Transverse colon (tissue), 4 donors: ENCODE results near the gene PPP6R1. TPM values are rescaled to one million over a fixed set of nuclear protein-coding genes. Genes with fewer than 3 reads are reported as not detected.

Experiments used
- DNase-seq: peaks from one replicate; pipeline ENCODE4 v3.0.0-alpha.2; 2019
- H3K27ac ChIP-seq, 4 donors: fragments of 200-600 bp; sonication (generic); 2 replicates each; pipeline ENCODE4 v1.5.1; 2016 to 2018; ENCODE audit warnings: inconsistent platforms in 4 of 4
- H3K27me3 ChIP-seq: fragments of 200-600 bp; sonication (generic); 2 replicates; pipeline ENCODE4 v1.5.1; 2017; ENCODE audit warnings: inconsistent platforms
- H3K36me3 ChIP-seq, 4 donors: fragments of 200-600 bp; sonication (generic); 2 replicates each; pipeline ENCODE4 v1.5.1; 2017 to 2019; ENCODE audit warnings: inconsistent platforms in 4 of 4
- H3K4me1 ChIP-seq, 4 donors: fragments of 200-600 bp; sonication (generic); 2 replicates each; pipeline ENCODE4 v1.5.1; 2017 to 2020; ENCODE audit warnings: inconsistent platforms in 4 of 4
- H3K4me3 ChIP-seq, 4 donors: fragments of 200-600 bp; sonication (generic); 1 replicate in 1 of 4; 2 replicates in 3 of 4; pipeline versions ENCODE4 v1.5.1 to v1.6.1; 2017 to 2019; ENCODE audit warnings: inconsistent platforms in 4 of 4
- H3K9me3 ChIP-seq, 2 donors: fragments of 200-600 bp; sonication (generic); 2 replicates each; pipeline ENCODE4 v1.5.1; 2017 to 2019; ENCODE audit warnings: inconsistent platforms in 2 of 2
- EP300 ChIP-seq: sonication (generic); formaldehyde crosslinking; IDR thresholded peaks from one replicate; pipeline ENCODE4 v1.6.1; 2017; ENCODE audit warnings: antibody characterized with exemption, low read depth
- POLR2A ChIP-seq: fragments of 450-650 bp; IDR thresholded peaks from one replicate; pipeline ENCODE4 v1.6.1; 2016; ENCODE audit warnings: antibody characterized with exemption, mild to moderate bottlenecking, moderate library complexity
- POLR2AphosphoS5 ChIP-seq, 3 donors: sonication (generic); formaldehyde crosslinking; IDR thresholded peaks; one replicate each; pipeline ENCODE4 v1.6.1; 2016; ENCODE audit warnings: antibody characterized with exemption in 3 of 3
- WGBS, 2 donors: methylation state at CpG; one replicate each; pipeline ENCODE4 v1.1.5; 2018; ENCODE audit warnings: low coverage in 1 of 2; 5-methylcytosine and 5-hydroxymethylcytosine counted together
- in situ Hi-C, 4 donors: fragments of 200-750 bp; cut with MboI; loops; one replicate each; pipeline versions ENCODE4 v1.15.0 to v1.15.1; 2017; ENCODE audit warnings: low sequenced_read_pairs in 3 of 4, low pct_ligation_motif_present in 1 of 4, low pct_unique_long_range_greater_than_20kb in 1 of 4
- intact Hi-C: fragments of 100-400 bp; cut with DNase I; formaldehyde crosslinking; loops from one replicate; pipeline ENCODE4 v1.15.1; 2023; ENCODE audit warnings: low total_unique reads
- total RNA-seq, 4 donors: library from RNA; depleted of rRNA; stranded (reverse); fragments of >200 nt; gene quantifications; one replicate each; pipeline ENCODE4 v1.1.0, GENCODE V29; 2016
- TF ChIP-seq, protein P1 (sequence below), 5 experiments: fragments of 200-600 bp in 3 of 5; fragments of 450-650 bp in 2 of 5; sonication (generic) in 3 of 5; IDR thresholded peaks; 1 replicate in 2 of 5; 2 replicates in 3 of 5; pipeline ENCODE4 v1.5.1; 2016 to 2017; ENCODE audit warnings: antibody characterized with exemption in 5 of 5, inconsistent platforms in 3 of 5, mild to moderate bottlenecking in 2 of 5, moderate library complexity in 1 of 5

Gene PPP6R1
- total RNA-seq, 4 donors from 2014 or later = 51.3 to 91.5 (median 60.7) TPM

GRCh38 chr19:55266404-55266803, 7.6 kb upstream of the PPP6R1 start:
- H3K9me3 ChIP-seq = no peaks in the 10 kb centered on the region
- H3K27me3 ChIP-seq = no peaks in the 10 kb centered on the region
- H3K36me3 ChIP-seq = no peaks in the 10 kb centered on the region
- H3K27ac ChIP-seq = no peak overlapping the region
- in situ Hi-C loops (no loop called here), intact Hi-C loops (no loop called here)
- H3K4me1 ChIP-seq = no peaks in the 10 kb centered on the region
- DNase-seq = no peak
- TF ChIP-seq EP300 (no peak), POLR2AphosphoS5 (IDR thresholded peaks at IDR 0.05) (no peak), POLR2A (no peak)
- TF ChIP-seq, protein P1, sequence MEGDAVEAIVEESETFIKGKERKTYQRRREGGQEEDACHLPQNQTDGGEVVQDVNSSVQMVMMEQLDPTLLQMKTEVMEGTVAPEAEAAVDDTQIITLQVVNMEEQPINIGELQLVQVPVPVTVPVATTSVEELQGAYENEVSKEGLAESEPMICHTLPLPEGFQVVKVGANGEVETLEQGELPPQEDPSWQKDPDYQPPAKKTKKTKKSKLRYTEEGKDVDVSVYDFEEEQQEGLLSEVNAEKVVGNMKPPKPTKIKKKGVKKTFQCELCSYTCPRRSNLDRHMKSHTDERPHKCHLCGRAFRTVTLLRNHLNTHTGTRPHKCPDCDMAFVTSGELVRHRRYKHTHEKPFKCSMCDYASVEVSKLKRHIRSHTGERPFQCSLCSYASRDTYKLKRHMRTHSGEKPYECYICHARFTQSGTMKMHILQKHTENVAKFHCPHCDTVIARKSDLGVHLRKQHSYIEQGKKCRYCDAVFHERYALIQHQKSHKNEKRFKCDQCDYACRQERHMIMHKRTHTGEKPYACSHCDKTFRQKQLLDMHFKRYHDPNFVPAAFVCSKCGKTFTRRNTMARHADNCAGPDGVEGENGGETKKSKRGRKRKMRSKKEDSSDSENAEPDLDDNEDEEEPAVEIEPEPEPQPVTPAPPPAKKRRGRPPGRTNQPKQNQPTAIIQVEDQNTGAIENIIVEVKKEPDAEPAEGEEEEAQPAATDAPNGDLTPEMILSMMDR (IDR thresholded peaks at IDR 0.05) = no peak
- no peak overlapping the region for H3K4me3 ChIP-seq
- 97 to 98% methylated on average over 3 of the region's 3 CpGs for WGBS, 2 donors

- in situ Hi-C loops = no loop called here
- Histone ChIP-seq H3K27me3 (no peaks in the 10 kb centered on the region), H3K4me3 (no peak overlapping the region), H3K27ac (no peak overlapping the region), H3K4me1 (no peaks in the 10 kb centered on the region), H3K9me3 (no peaks in the 10 kb centered on the region), H3K36me3 (no peaks in the 10 kb centered on the region)
- TF ChIP-seq, protein P1 (IDR thresholded peaks at IDR 0.05) = no peak
- TF ChIP-seq EP300 (no peak), POLR2A (no peak), POLR2AphosphoS5 (IDR thresholded peaks at IDR 0.05) (no peak)
- intact Hi-C loops = no loop called here
- DNase-seq = no peak
- WGBS, 2 donors = 80 to 89% methylated on average over 1 to 12 of the region's 12 CpGs
Observed at GRCh38 chr19:55265723-55266386, 7.0 kb upstream of the PPP6R1 start.

DNA sequence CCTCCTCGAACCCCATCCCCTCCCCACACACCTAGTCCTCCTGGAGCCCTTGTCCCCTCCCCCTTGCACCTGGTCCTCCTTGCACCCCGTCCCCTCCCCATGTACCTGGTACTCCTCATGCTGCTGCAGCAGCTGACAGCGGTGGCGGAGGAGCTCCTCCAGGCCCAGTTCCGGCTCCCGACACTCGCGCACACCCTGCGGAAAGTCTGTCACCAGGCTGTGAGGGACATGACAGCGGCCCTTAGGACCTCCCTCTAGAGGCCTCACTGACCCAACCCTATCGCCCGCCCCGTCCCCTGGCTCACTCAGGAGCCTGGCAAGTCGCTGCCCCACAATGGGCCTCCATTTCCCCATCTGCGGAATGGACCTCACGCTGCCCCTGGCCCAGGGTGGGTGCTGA, 6.4 kb upstream of the PPP6R1 start:
- Histone ChIP-seq H3K27me3 (no peaks in the 10 kb centered on the region), H3K4me1 (peaks cover 0 to under 1% (median under 1%) of the 10 kb centered on the region in 4 donors), H3K9me3 (no peaks in the 10 kb centered on the region), H3K4me3 (no peak overlapping the region), H3K36me3 (no peaks in the 10 kb centered on the region), H3K27ac (no peak overlapping the region)
- TF ChIP-seq, protein P1 (IDR thresholded peaks at IDR 0.05) = no peak
- TF ChIP-seq POLR2AphosphoS5 (IDR thresholded peaks at IDR 0.05) (no peak), POLR2A (no peak), EP300 (no peak)
- no peak for DNase-seq
- intact Hi-C loops = no loop called here
- 20 to 94% methylated on average over 1 to 16 of the region's 16 CpGs for WGBS, 2 donors
- in situ Hi-C loops = no loop called here

- Histone ChIP-seq H3K9me3 (no peaks in the 10 kb centered on the region), H3K4me3 (no peak overlapping the region), H3K27me3 (no peaks in the 10 kb centered on the region), H3K27ac (no peak overlapping the region), H3K36me3 (no peaks in the 10 kb centered on the region), H3K4me1 (peaks cover 6 to 7% (median 6%) of the 10 kb centered on the region in 4 donors)
- intact Hi-C loops = no loop called here
- in situ Hi-C loops = no loop called here
- DNase-seq = no peak
- WGBS, 2 donors = 74 to 91% methylated on average over 3 to 5 of the region's 5 CpGs
- TF ChIP-seq, protein P1 (IDR thresholded peaks at IDR 0.05) = no peak
- TF ChIP-seq POLR2A (no peak), EP300 (no peak), POLR2AphosphoS5 (IDR thresholded peaks at IDR 0.05) (no peak)
Observed at GRCh38 chr19:55264531-55264930, 5.7 kb upstream of the PPP6R1 start.
